Mesothelial cell of epicardium (in vitro differentiated cells): ENCODE results near the gene ARHGEF17. TPM values are rescaled to one million over a fixed set of nuclear protein-coding genes. Genes with fewer than 3 reads are reported as not detected.

ENCODE experiments used
- DNase-seq, 2 experiments: peaks; one replicate each; pipeline ENCODE4 v3.0.0; 2021; ENCODE audit warnings: low spot score in 2 of 2; ENCODE audit not compliant: unreplicated experiment in 2 of 2
- H3K27ac Mint-ChIP-seq: 2 replicates; pipeline ENCODE4 v1.8.0; 2021; ENCODE audit warnings: mixed read lengths
- H3K27me3 Mint-ChIP-seq: 2 replicates; pipeline ENCODE4 v1.8.0; 2021; ENCODE audit warnings: low read depth, mixed read lengths
- H3K36me3 Mint-ChIP-seq: 2 replicates; pipeline ENCODE4 v1.8.0; 2021; ENCODE audit warnings: mixed read lengths
- H3K4me1 Mint-ChIP-seq: 2 replicates; pipeline ENCODE4 v1.8.0; 2021; ENCODE audit warnings: mixed read lengths
- H3K4me3 Mint-ChIP-seq: 2 replicates; pipeline ENCODE4 v1.8.0; 2021; ENCODE audit warnings: mild to moderate bottlenecking, moderate library complexity, mixed read lengths
- H3K9me3 Mint-ChIP-seq: 2 replicates; pipeline ENCODE4 v1.8.0; 2021; ENCODE audit warnings: mixed read lengths
- CTCF ChIP-seq: fragments of 200-600 bp; sonication (generic); IDR thresholded peaks from one replicate; pipeline ENCODE4 v1.5.0; 2021; ENCODE audit warnings: antibody characterized with exemption; ENCODE audit not compliant: unreplicated experiment
- total RNA-seq: library from RNA; stranded (reverse); gene quantifications from 3 replicates; pipeline ENCODE4 v1.2.1, GENCODE V29; 2021

Gene ARHGEF17
- total RNA-seq, 1 donor from 2014 or later = 150 TPM

DNA sequence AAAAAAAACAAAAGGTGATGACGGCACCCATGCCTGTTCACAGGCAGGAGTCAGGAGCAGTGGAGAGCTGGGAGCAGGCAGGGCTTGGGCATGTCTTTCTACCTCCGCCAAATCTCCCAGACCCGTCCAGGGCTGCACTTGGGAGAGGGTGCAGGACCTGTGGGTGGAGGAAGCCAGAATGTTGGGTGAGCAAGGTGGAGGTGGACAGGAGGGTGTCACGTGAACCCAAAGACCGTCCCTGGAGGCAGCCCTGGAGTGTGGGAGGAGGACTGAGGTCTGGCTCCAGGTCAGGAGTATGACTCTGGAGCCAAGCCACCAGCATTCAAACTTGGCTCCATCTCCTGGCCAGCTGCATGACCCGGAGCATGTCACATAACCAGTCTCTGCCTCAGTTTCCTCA, 41.6 kb downstream of the ARHGEF17 start:
- Mint-ChIP-seq H3K4me1 (peaks cover 3% of the 10 kb centered on the region), H3K27ac (no peak overlapping the region), H3K36me3 (peaks cover 8% of the 10 kb centered on the region), H3K9me3 (no peaks in the 10 kb centered on the region), H3K4me3 (no peak overlapping the region), H3K27me3 (no peaks in the 10 kb centered on the region)
- TF ChIP-seq CTCF = no peak
- DNase-seq = no peak

- peaks cover 3% of the 10 kb centered on the region for H3K4me1 Mint-ChIP-seq
- DNase-seq = peak in 1 of 2 experiments; percentile 71
- no peaks in the 10 kb centered on the region for H3K27me3 Mint-ChIP-seq
- TF ChIP-seq CTCF = peak; percentile 98
- H3K4me3 Mint-ChIP-seq = no peak overlapping the region
- no peaks in the 10 kb centered on the region for H3K9me3 Mint-ChIP-seq
- peaks cover 8% of the 10 kb centered on the region for H3K36me3 Mint-ChIP-seq
- peak overlapping the region; percentile 21 for H3K27ac Mint-ChIP-seq
These were observed 43.0 kb downstream of the ARHGEF17 start for GRCh38 chr11:73350908-73351636.

GRCh38 chr11:73353422-73353821, 45.3 kb downstream of the ARHGEF17 start:
- no peak for DNase-seq
- TF ChIP-seq CTCF = no peak
- H3K27me3 Mint-ChIP-seq = no peaks in the 10 kb centered on the region
- H3K4me1 Mint-ChIP-seq = peaks cover 3% of the 10 kb centered on the region
- no peak overlapping the region for H3K27ac Mint-ChIP-seq
- no peaks in the 10 kb centered on the region for H3K9me3 Mint-ChIP-seq
- peaks cover 9% of the 10 kb centered on the region for H3K36me3 Mint-ChIP-seq
- H3K4me3 Mint-ChIP-seq = no peak overlapping the region

- peaks cover 3% of the 10 kb centered on the region for H3K4me1 Mint-ChIP-seq
- no peak for DNase-seq
- H3K27me3 Mint-ChIP-seq = no peaks in the 10 kb centered on the region
- no peak overlapping the region for H3K27ac Mint-ChIP-seq
- H3K36me3 Mint-ChIP-seq = peaks cover 13% of the 10 kb centered on the region
- no peak overlapping the region for H3K4me3 Mint-ChIP-seq
- H3K9me3 Mint-ChIP-seq = no peaks in the 10 kb centered on the region
- no peak for TF ChIP-seq CTCF
These were observed 47.0 kb downstream of the ARHGEF17 start for GRCh38 chr11:73355109-73355508.

DNA sequence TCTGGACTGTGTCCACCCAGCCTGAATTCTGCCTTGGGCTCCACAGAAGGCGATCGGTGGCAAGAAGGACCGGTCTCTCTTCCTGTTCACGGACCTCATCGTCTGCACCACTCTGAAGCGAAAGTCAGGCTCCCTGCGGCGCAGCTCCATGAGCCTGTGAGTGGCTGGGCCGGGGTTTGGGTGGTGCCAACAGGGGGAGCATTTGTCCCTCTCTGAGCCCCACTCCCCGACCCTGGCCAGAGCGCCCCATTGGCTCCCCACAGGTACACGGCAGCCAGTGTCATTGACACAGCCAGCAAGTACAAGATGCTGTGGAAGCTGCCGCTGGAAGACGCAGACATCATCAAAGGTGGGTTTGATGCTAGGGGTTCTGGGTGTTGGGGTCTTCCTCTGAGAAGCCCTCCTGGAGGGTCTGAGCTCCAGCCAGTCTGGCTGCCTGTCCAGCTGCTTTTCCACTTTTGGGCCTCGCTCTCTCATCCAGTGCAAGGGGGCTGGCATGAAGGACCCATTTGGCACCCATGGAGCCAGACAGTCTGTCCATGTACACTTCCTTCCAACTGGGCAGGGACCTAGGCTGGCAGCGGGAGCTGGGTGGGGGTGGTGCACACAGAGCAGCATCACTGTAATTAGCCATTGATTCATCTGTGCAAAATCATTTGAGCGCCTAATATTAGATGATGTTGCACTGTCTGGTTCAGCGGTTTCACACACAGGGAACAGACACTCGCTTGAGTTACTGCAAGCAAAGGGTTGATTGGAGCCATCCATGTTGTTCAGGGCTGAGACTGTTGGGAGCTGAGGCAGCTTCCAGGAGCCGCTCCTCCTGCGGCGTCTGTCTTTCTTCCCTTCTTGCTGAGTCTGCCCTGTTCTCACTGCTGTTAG, 49.1 kb downstream of the ARHGEF17 start:
- no peak overlapping the region for H3K4me3 Mint-ChIP-seq
- no peaks in the 10 kb centered on the region for H3K4me1 Mint-ChIP-seq
- H3K36me3 Mint-ChIP-seq = peaks cover 24% of the 10 kb centered on the region
- H3K27ac Mint-ChIP-seq = no peak overlapping the region
- no peak for TF ChIP-seq CTCF
- H3K27me3 Mint-ChIP-seq = no peaks in the 10 kb centered on the region
- no peak for DNase-seq
- no peaks in the 10 kb centered on the region for H3K9me3 Mint-ChIP-seq
